ENCODE measurements around the gene TUSC2. TPM values are rescaled to one million over a fixed set of nuclear protein-coding genes. Genes with fewer than 3 reads are reported as not detected.

TUSC2 gene
- polyA plus RNA-seq, 2 donors = 14.2 to 34.6 TPM

DNA sequence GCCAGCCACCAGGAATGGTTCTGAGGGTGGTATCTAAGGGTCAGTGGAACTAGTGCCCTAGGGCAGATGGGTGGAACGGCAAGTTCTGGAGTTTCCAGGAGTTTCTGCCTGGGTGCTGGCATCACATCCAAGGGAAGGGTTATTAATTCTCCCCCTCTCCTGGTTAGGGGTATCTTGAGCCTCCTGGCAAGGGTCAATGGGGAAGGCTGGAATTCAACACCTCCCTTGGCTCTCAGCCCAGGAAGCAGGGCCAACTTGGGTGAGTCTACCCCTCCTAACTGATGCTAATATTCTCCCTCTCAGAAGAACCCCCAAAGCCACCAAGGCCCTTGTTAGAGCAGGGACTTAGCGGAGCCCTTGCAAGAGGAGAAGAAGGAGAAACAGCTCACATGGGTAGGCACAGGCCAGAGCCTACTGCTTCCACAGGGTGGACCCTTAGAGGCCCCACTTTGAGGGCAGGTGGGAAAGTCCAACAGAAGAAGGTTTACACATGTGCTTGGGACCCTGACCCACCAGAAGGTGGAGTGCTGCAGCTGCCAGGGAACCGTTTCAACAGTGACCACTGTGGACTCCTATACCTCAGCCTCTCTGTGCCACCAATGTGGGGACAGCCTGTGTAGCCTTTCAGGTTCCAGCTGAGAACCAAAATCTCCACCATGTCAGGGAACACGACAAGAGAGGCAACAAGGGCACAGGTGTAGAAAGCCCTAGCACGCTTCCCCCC is 28.0 kb upstream of the TUSC2 start:
- 60 to 63% methylated on average over 5 of the region's 5 CpGs for WGBS, 2 donors

GRCh38 chr3:50354850-50355249 is 26.8 kb upstream of the TUSC2 start:
- Histone ChIP-seq H3K4me1 (ENCODE audit: control insufficient read depth in 2 of 2, insufficient read depth in 2 of 2, low read length in 1 of 2) (peaks cover 21 to 36% of the 10 kb centered on the region in 2 donors), H3K27me3 (ENCODE audit: control insufficient read depth in 1 of 2, insufficient read depth in 2 of 2, low read length in 2 of 2) (no peaks in the 10 kb centered on the region), H3K36me3 (ENCODE audit: control insufficient read depth in 2 of 2, insufficient read depth in 2 of 2, low read length in 1 of 2) (peaks cover 17 to 43% of the 10 kb centered on the region in 2 donors), H3K9me3 (ENCODE audit: control insufficient read depth in 2 of 2, insufficient read depth in 1 of 2, low read depth in 1 of 2, low read length in 1 of 2) (no peaks in the 10 kb centered on the region), H3K4me3 (ENCODE audit: low read depth in 1 of 2, low read length in 2 of 2) (no peak overlapping the region), H3K27ac (ENCODE audit: low read depth in 2 of 2, low read length in 1 of 2) (no peak overlapping the region)
- WGBS, 2 donors = 80 to 83% methylated on average over 7 of the region's 7 CpGs

More for the DNA sequence above, 28.0 kb upstream of the TUSC2 start:
- Histone ChIP-seq H3K27ac (ENCODE audit: low read depth in 2 of 2, low read length in 1 of 2) (peak overlapping the region in 1 of 2 donors; percentile 16), H3K4me3 (ENCODE audit: low read depth in 1 of 2, low read length in 2 of 2) (peak overlapping the region in 1 of 2 donors; percentile 90), H3K4me1 (ENCODE audit: control insufficient read depth in 2 of 2, insufficient read depth in 2 of 2, low read length in 1 of 2) (peaks cover 21 to 33% of the 10 kb centered on the region in 2 donors), H3K9me3 (ENCODE audit: control insufficient read depth in 2 of 2, insufficient read depth in 1 of 2, low read depth in 1 of 2, low read length in 1 of 2) (no peaks in the 10 kb centered on the region), H3K36me3 (ENCODE audit: control insufficient read depth in 2 of 2, insufficient read depth in 2 of 2, low read length in 1 of 2) (peaks cover 17 to 43% of the 10 kb centered on the region in 2 donors), H3K27me3 (ENCODE audit: control insufficient read depth in 1 of 2, insufficient read depth in 2 of 2, low read length in 2 of 2) (no peaks in the 10 kb centered on the region)

- 77 to 81% methylated on average over 5 of the region's 5 CpGs for WGBS, 2 donors
Measured at GRCh38 chr3:50354186-50354764, 26.3 kb upstream of the TUSC2 start.

GRCh38 chr3:50353245-50354004 is 25.4 kb upstream of the TUSC2 start:
- peaks cover 18 to 45% of the 10 kb centered on the region in 2 donors for H3K36me3 ChIP-seq (ENCODE audit: control insufficient read depth in 2 of 2, insufficient read depth in 2 of 2, low read length in 1 of 2)
- 81 to 86% methylated on average over 12 of the region's 12 CpGs for WGBS, 2 donors
- H3K4me1 ChIP-seq (ENCODE audit: control insufficient read depth in 2 of 2, insufficient read depth in 2 of 2, low read length in 1 of 2) = peaks cover 19 to 40% of the 10 kb centered on the region in 2 donors
- H3K4me3 ChIP-seq (ENCODE audit: low read depth in 1 of 2, low read length in 2 of 2) = no peak overlapping the region
- peak overlapping the region in 1 of 2 donors; percentile 38 for H3K27ac ChIP-seq (ENCODE audit: low read depth in 2 of 2, low read length in 1 of 2)
- H3K9me3 ChIP-seq (ENCODE audit: control insufficient read depth in 2 of 2, insufficient read depth in 1 of 2, low read depth in 1 of 2, low read length in 1 of 2) = no peaks in the 10 kb centered on the region
- no peaks in the 10 kb centered on the region for H3K27me3 ChIP-seq (ENCODE audit: control insufficient read depth in 1 of 2, insufficient read depth in 2 of 2, low read length in 2 of 2)

More at GRCh38 chr3:50354186-50354764, 26.3 kb upstream of the TUSC2 start:
- Histone ChIP-seq H3K27ac (ENCODE audit: low read depth in 2 of 2, low read length in 1 of 2) (no peak overlapping the region), H3K4me3 (ENCODE audit: low read depth in 1 of 2, low read length in 2 of 2) (no peak overlapping the region), H3K27me3 (ENCODE audit: control insufficient read depth in 1 of 2, insufficient read depth in 2 of 2, low read length in 2 of 2) (no peaks in the 10 kb centered on the region), H3K36me3 (ENCODE audit: control insufficient read depth in 2 of 2, insufficient read depth in 2 of 2, low read length in 1 of 2) (peaks cover 17 to 43% of the 10 kb centered on the region in 2 donors), H3K9me3 (ENCODE audit: control insufficient read depth in 2 of 2, insufficient read depth in 1 of 2, low read depth in 1 of 2, low read length in 1 of 2) (no peaks in the 10 kb centered on the region), H3K4me1 (ENCODE audit: control insufficient read depth in 2 of 2, insufficient read depth in 2 of 2, low read length in 1 of 2) (peaks cover 21 to 41% of the 10 kb centered on the region in 2 donors)

DNA sequence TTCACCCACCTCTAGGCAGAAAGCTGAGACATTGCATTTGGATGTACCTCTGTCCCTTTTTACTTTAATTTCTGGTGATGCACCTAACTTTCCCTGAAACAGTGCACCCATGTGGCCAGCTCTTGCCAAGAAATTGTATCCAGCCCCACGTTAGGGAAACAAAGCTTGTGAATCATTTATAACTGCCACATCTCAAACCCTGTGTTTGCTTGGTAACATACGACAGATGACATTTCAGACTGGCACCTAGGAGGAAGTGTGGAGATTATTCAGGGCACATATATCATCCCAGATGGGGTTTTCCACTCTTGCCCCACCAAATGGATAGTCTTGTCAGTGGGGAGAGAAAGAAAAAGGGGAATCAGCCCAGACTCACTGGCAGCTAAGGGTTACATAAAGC is 24.8 kb upstream of the TUSC2 start:
- H3K27me3 ChIP-seq (ENCODE audit: control insufficient read depth in 1 of 2, insufficient read depth in 2 of 2, low read length in 2 of 2) = no peaks in the 10 kb centered on the region
- H3K9me3 ChIP-seq (ENCODE audit: control insufficient read depth in 2 of 2, insufficient read depth in 1 of 2, low read depth in 1 of 2, low read length in 1 of 2) = no peaks in the 10 kb centered on the region
- 19 to 31% methylated on average over 2 of the region's 2 CpGs for WGBS, 2 donors
- peaks cover 13 to 39% of the 10 kb centered on the region in 2 donors for H3K4me1 ChIP-seq (ENCODE audit: control insufficient read depth in 2 of 2, insufficient read depth in 2 of 2, low read length in 1 of 2)
- H3K27ac ChIP-seq (ENCODE audit: low read depth in 2 of 2, low read length in 1 of 2) = no peak overlapping the region
- no peak overlapping the region for H3K4me3 ChIP-seq (ENCODE audit: low read depth in 1 of 2, low read length in 2 of 2)
- H3K36me3 ChIP-seq (ENCODE audit: control insufficient read depth in 2 of 2, insufficient read depth in 2 of 2, low read length in 1 of 2) = peaks cover 20 to 47% of the 10 kb centered on the region in 2 donors

GRCh38 chr3:50351323-50351697 is 23.3 kb upstream of the TUSC2 start:
- H3K27ac ChIP-seq (ENCODE audit: low read depth in 2 of 2, low read length in 1 of 2) = peak overlapping the region; percentile 88 to 95
- 38 to 40% methylated on average over 11 of the region's 11 CpGs for WGBS, 2 donors

DNA sequence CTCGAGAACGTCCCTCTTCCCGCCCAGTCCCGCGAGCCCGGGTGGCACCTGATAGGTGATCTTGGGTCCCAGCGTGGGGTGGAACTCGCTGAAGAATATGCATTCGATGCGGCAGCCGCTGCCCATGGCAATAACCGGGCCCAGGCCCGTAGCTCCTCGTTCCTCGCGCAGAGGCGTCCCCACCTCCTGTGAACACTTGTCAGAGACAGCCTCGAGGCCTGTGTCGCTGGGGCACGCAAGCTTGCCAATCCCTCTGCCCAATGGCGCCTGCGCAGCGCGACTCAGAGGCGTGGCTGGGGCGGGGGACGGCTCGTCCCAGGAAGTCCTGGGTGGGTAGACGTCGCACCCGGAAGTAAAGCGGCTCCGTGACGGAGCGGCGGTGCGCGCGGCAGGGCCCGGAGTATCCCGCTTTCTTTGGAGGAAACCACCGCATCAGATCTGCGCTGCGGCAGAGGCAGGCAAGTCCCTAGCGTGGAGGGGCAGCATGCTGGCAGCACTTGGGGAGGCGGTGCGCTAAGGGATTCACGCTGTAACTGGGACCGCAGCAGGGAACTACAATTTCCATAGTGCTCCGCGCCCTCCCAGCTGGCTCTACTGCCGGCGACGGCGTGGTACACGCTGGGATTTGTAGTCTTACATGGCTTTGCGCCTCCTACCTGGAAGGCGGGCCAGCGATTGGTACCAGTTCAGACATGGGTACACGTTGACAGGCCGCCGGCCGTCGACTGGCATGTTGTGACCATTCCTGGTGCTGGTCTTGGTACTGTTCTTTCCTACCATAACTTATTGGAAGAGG is 22.7 kb upstream of the TUSC2 start, which contains the start of the genes CYB561D2 and NPRL2:
Gene CYB561D2 (plus strand): TSS at position 336 of the 796 bp plus-strand sequence. CDS start 572 bp downstream, outside the sequence.
Gene NPRL2 (minus strand): TSS at position 249 of the 796 bp plus-strand sequence. CDS start 123 bp downstream, at position 126.
- peak within 1 kb of the TSS; percentile 88 to 95 for H3K27ac ChIP-seq (ENCODE audit: low read depth in 2 of 2, low read length in 1 of 2)
- peaks cover 20 to 36% of the 10 kb centered on the region in 2 donors for H3K36me3 ChIP-seq (ENCODE audit: control insufficient read depth in 2 of 2, insufficient read depth in 2 of 2, low read length in 1 of 2)
- WGBS, 2 donors = 0 to 1% methylated on average over 64 of the region's 64 CpGs
- peaks cover 4 to 25% of the 10 kb centered on the region in 2 donors for H3K4me1 ChIP-seq (ENCODE audit: control insufficient read depth in 2 of 2, insufficient read depth in 2 of 2, low read length in 1 of 2)
- H3K4me3 ChIP-seq (ENCODE audit: low read depth in 1 of 2, low read length in 2 of 2) = peak within 1 kb of the TSS; percentile 68 to 71
- H3K27me3 ChIP-seq (ENCODE audit: control insufficient read depth in 1 of 2, insufficient read depth in 2 of 2, low read length in 2 of 2) = no peaks in the 10 kb centered on the region
- H3K9me3 ChIP-seq (ENCODE audit: control insufficient read depth in 2 of 2, insufficient read depth in 1 of 2, low read depth in 1 of 2, low read length in 1 of 2) = no peaks in the 10 kb centered on the region

More at GRCh38 chr3:50351323-50351697, 23.3 kb upstream of the TUSC2 start:
- Histone ChIP-seq H3K4me1 (ENCODE audit: control insufficient read depth in 2 of 2, insufficient read depth in 2 of 2, low read length in 1 of 2) (peaks cover 4 to 27% of the 10 kb centered on the region in 2 donors), H3K36me3 (ENCODE audit: control insufficient read depth in 2 of 2, insufficient read depth in 2 of 2, low read length in 1 of 2) (peaks cover 20 to 40% of the 10 kb centered on the region in 2 donors), H3K9me3 (ENCODE audit: control insufficient read depth in 2 of 2, insufficient read depth in 1 of 2, low read depth in 1 of 2, low read length in 1 of 2) (no peaks in the 10 kb centered on the region), H3K27me3 (ENCODE audit: control insufficient read depth in 1 of 2, insufficient read depth in 2 of 2, low read length in 2 of 2) (no peaks in the 10 kb centered on the region), H3K4me3 (ENCODE audit: low read depth in 1 of 2, low read length in 2 of 2) (peak overlapping the region; percentile 68 to 71)

DNA sequence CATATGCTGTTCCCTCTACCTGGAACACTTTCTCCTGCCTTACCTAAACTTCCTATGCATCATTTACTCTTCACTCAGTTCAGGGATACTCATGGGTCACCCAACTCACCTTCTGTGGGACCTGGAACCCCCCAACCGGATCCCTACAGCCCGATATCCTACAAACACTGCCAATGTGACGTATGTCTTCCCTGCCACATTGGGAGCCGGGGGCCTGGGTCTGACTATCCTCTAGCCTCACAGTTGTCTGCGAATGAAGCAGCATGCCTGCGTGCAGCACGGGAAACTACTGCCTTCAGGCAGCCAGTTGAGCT is 22.1 kb upstream of the TUSC2 start:
- peaks cover 17 to 32% of the 10 kb centered on the region in 2 donors for H3K36me3 ChIP-seq (ENCODE audit: control insufficient read depth in 2 of 2, insufficient read depth in 2 of 2, low read length in 1 of 2)
- H3K4me1 ChIP-seq (ENCODE audit: control insufficient read depth in 2 of 2, insufficient read depth in 2 of 2, low read length in 1 of 2) = peaks cover 3 to 30% of the 10 kb centered on the region in 2 donors
- no peaks in the 10 kb centered on the region for H3K27me3 ChIP-seq (ENCODE audit: control insufficient read depth in 1 of 2, insufficient read depth in 2 of 2, low read length in 2 of 2)
- H3K9me3 ChIP-seq (ENCODE audit: control insufficient read depth in 2 of 2, insufficient read depth in 1 of 2, low read depth in 1 of 2, low read length in 1 of 2) = no peaks in the 10 kb centered on the region
- peak overlapping the region; percentile 68 to 71 for H3K4me3 ChIP-seq (ENCODE audit: low read depth in 1 of 2, low read length in 2 of 2)
- peak overlapping the region; percentile 88 to 95 for H3K27ac ChIP-seq (ENCODE audit: low read depth in 2 of 2, low read length in 1 of 2)
- WGBS, 2 donors = 3 to 7% methylated on average over 7 of the region's 7 CpGs

All from esophagus (tissue), 2 donors.